ENCODE measurements around the gene CEP57L1.

Gene CEP57L1

GRCh38 chr6:109095036-109095834 lies at the start of gene CEP57L1:
Gene CEP57L1 (plus strand): TSS chr6:109095507. CDS start chr6:109145222, 49,715 bp downstream.
- peak; percentile 63 for DNase-seq (ENCODE audit: low spot score)

GRCh38 chr6:109048176-109048575 lies 47.1 kb upstream of the CEP57L1 start:
- no peak for DNase-seq (ENCODE audit: low spot score)

DNA sequence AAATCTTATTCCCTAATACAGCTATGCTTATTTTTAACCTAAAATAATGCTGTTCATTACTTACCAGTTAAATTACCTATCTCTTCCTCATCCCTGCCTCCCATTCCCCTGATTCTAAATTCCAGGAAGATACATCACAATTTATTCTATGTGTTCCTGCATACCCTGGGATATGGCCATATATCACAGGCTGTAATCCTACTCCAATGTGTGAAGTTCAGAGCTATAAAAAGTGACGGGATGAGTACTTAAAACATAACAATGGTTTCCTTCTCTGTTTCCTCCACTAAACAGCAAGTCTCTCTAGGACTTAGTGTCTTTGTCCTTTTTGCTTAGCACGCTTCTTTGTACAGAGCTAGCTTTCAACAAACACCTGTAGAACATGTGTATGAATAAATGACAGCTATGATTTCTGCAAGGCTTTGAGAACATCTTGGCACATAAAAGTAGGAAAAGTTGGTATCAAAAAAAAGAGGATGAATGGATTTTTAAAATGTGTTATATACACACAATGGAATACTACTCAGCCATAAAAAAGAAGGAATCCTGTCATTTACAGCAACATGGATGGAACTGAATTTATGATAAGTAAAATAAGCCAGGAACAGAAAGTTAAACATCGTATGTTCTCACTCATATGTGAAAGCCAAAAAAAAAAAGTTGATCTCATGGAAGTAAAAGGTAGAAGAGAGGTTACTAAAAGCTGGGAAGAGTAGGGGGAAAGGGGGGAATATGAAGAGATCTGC lies 46.5 kb upstream of the CEP57L1 start:
- DNase-seq (ENCODE audit: low spot score): no peak

GRCh38 chr6:109050012-109050411 lies 45.3 kb upstream of the CEP57L1 start:
- no peak for DNase-seq (ENCODE audit: low spot score)

GRCh38 chr6:109050447-109051102 lies 44.7 kb upstream of the CEP57L1 start:
- DNase-seq (ENCODE audit: low spot score): peak; percentile 19

DNA sequence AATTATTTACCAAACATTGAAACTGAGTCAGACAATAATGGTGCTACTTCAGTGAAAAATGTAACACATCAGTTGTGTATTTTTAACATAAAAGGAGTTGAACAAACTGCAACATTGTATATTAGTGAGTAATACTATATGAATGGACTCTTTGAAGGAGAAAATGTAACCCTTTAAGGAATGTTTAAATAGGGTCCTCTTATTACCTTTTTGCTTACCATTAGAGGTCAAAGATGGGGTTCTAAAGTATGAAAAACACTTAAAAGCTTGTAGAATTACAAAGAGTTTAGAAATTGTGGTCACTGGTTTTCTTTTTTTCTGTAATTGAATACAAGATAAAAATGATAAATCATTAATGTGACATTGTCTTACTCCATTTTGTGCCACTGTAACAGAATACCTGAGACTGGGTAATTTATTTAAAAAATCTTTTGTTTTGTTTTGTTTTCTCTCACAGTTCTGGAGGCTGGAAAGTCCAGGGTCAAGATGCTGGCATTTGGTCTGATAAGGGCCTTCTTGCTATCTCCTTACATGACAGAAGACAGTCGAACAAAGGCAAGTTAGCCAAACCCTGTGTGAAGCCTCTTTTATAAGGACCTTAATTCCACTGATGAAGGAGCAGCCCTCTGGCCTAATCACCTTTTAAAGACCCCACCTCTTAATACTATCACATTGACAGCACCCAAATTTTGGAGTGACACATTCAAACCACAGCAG lies 43.8 kb upstream of the CEP57L1 start:
- DNase-seq (ENCODE audit: low spot score): no peak

DNA sequence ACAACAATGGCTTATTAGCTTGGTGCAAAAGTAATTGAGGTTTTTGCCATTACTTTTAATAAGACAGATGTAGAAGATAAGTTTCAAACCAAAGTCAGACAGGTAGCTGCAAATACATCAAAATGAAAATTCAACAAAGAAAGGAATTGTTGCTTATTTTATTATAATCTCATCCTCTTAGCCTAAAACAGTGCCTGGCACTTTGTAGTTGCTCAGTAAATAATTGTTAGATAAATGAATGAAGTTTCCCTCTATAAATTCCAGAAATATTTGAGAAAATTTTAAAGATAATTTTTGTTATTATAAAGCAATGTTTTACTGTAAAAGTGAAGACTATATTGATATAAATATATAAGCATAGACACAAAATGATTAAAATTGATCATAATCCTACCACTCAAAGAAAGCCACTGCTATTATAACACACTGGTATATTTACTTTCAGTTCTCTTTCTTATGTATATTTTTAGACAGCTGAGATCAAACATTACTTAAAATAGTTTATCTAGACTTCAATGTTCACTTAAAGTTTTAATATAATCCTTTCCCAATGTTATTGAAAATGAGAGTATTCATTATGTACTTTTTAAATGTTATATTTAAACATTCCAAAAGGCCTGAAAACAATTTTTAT lies 43.2 kb upstream of the CEP57L1 start:
- no peak for DNase-seq (ENCODE audit: low spot score)

GRCh38 chr6:109052852-109053251 lies 42.5 kb upstream of the CEP57L1 start:
- no peak for DNase-seq (ENCODE audit: low spot score)

GRCh38 chr6:109053336-109053735 lies 42.0 kb upstream of the CEP57L1 start:
- DNase-seq (ENCODE audit: low spot score): no peak

DNA sequence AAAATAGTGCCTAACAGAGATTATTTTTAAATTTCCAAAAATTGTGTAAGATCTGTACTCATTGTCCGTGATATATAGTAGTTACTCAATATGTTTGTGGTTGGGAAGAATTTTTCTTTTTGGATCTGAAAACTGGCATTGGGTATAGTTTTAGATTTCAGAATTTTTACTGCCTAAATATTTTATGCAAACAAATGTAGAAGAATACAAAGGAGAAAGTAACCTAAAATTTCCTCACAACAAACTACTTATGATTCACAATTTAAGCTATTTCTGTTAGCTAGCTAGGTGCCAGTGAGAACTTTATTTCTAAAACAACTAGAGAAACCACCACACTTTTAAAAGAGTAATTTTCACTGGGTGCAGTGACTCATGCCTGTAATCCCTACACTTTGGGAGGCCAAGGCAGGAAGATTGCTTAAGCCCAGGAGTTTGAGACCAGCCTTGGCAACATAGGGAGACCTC lies 39.5 kb upstream of the CEP57L1 start:
- no peak for DNase-seq (ENCODE audit: low spot score)

DNA sequence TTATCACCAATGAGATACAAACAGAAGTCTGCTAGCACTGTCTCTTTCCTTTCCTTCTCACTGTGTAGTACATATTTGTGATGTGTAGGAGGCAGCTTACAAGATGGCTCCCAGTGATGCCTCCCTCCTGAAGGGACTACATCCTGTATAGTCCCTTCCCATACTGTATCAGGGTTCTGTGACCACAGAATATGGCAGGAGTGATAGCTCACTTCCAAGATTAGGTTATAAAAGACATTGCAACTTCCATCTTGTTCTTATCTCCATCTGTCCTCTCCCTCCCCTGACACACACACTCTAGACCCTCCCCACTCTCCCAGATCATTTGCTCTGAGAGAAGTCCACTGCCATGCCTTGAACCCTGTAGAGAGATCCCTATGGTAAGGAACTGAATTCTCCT lies 38.6 kb upstream of the CEP57L1 start:
- no peak for DNase-seq (ENCODE audit: low spot score)

DNA sequence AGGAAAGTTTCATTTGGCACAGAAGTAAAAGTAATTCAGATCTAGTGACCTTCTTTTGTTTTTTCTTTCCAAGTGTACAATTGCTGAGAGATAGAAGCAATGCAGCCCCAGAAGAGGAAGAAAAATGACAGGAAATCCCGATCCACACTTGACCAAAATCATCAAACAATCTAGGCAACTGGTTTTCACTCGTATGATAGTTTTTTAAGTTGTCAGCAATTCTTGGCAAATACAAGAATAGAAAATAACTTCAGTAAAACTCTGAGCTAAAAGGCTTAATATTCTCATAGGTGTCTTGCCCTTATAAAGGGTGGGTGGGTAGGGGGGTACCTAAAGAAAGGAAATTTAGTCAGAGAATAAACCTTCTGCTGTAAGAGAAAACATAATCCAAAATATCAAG lies 36.7 kb upstream of the CEP57L1 start:
- DNase-seq (ENCODE audit: low spot score): no peak

GRCh38 chr6:109059153-109059552 lies 36.2 kb upstream of the CEP57L1 start:
- no peak for DNase-seq (ENCODE audit: low spot score)

- DNase-seq (ENCODE audit: low spot score): no peak
Observed at GRCh38 chr6:109059571-109060021, 35.7 kb upstream of the CEP57L1 start.

DNA sequence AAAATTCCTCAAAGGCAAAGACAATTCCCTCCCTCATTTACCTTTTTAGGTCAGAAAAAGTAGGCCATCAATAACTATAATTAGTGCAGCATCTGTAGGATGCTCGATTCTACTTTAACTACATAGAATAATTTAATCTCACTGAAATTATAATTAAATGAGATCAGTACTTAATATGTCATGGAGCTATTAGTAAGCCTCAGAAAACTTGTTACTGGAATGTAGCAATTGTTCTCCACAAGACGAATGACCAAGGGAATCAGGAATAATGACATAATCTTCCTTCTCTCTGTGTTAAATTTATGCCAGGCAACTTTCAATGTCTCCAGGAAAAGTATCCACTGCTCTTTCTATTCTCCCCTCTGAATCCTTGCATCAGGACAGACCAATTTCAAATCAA lies 34.7 kb upstream of the CEP57L1 start:
- DNase-seq (ENCODE audit: low spot score): no peak

GRCh38 chr6:109062216-109062615 lies 33.1 kb upstream of the CEP57L1 start:
- DNase-seq (ENCODE audit: low spot score): no peak

- no peak for DNase-seq (ENCODE audit: low spot score)
Observed at GRCh38 chr6:109062767-109063352, 32.4 kb upstream of the CEP57L1 start.

DNA sequence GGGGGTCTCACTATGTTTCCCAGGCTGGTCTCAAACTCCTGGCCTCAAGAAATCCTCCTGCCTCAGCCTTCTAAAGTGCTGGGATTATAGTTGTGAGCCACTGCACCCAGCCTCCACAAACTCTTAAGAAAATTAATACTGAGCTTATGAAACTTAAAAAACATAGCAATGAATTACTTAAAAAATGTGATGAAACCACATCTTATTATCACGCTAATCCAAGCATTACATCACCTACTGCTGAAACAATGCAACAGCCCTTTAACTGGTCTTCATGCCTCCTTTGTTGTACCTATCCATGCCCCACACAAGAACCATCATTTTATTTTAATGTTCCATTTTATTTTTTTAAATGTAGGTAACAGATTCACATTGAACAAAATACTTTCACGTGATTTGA lies 25.6 kb upstream of the CEP57L1 start:
- DNase-seq (ENCODE audit: low spot score): no peak

- no peak for DNase-seq (ENCODE audit: low spot score)
Observed at GRCh38 chr6:109071125-109071917, 24.0 kb upstream of the CEP57L1 start.

Measured in HuH-7.5 (cell line).